H1 (cell line): ENCODE results near the gene ZFPL1.

ENCODE experiments used
- POLR2A ChIP-seq, 2 experiments: IDR thresholded peaks; 1 replicate in 1 of 2; 2 replicates in 1 of 2; pipeline ENCODE4 v1.6.1; 2011; ENCODE audit warnings: low read depth in 2 of 2, low read length in 2 of 2, mild to moderate bottlenecking in 2 of 2; ENCODE audit errors: control extremely low read depth in 1 of 2
- ZNF274 ChIP-seq: IDR thresholded peaks from 2 replicates; pipeline ENCODE4 v1.7.0; 2012; ENCODE audit warnings: low read length, borderline replicate concordance; ENCODE audit errors: extremely low read depth

- TF ChIP-seq ZNF274, result no peak
- TF ChIP-seq POLR2A (IDR thresholded peaks at IDR 0.05; ENCODE audit: control extremely low read depth in 1 of 2, low read depth in 2 of 2, low read length in 2 of 2), result no peak
These were observed 41.4 kb downstream of the ZFPL1 start for GRCh38 chr11:65125197-65126056.
